GM21360 (cell line): Measurements from ENCODE around the gene PROK1.

ENCODE experiments used
- ATAC-seq: cut with Tn5 transposase; IDR thresholded peaks from one replicate; pipeline ENCODE4 v1.9.1; 2021; ENCODE audit warnings: mild to moderate bottlenecking, moderate library complexity; ENCODE audit not compliant: unreplicated experiment

Gene PROK1

GRCh38 chr1:110464340-110464739 lies 13.4 kb downstream of the PROK1 start:
- ATAC-seq: no peak

DNA sequence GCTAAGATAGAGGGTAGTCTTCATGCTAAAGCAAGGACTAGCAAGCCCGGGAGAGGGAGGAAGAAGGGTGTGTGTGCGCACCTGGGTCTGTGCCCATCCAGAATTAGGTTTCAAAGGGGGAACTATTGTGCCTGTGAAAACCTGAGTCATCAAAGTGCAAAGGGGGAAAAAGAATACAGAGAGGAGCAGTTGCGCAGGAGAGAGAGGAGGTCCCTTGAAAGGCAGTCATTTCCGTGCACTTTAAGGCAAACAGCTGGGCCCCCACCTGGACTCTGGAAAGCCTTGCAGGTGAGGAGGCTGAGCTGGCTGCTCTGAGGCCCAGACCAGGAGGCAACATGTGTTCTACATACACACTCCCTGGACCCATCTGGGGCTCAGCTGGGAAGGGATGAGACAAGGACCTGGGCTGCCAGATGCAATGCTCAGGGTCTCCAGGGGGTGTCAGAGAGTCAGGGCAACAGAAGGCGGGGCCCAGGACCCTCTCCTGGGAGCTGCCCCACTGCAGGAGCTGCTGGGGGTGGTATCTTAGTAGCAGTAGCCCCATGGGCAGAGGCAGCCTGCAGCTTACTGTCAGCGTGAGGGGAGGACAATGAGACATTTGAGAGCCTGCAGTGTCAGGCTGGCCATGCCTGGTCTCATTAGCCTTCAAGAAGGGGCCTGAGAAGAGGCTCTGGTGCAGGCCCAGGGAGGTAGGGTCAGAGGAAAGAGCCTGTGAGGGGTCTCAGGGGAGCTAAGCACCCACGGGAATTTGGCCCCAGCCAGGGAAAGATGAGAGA lies 14.3 kb downstream of the PROK1 start:
- ATAC-seq: no peak

GRCh38 chr1:110465814-110466380 lies 14.9 kb downstream of the PROK1 start:
- ATAC-seq: no peak

- no peak for ATAC-seq
These were observed 15.8 kb downstream of the PROK1 start for GRCh38 chr1:110466646-110467280.

DNA sequence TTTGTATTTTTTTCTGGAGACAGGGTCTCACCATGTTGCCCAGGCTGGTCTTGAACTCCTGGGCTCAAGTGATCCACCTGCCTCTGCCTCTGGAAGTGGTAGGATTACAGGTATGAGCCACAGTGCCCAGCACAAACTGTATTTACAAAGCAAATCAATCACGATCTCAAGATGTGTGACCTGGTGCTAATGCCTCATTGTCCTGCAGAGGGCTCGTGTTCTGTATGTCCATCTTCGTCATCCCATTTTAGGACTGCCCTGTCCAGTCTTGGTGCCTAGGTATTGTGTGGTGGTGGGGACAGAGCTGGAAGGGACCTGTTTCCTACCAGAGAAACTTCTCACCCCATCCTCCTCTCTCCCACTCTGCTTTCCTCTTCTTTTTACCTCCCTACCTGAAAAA lies 20.2 kb downstream of the PROK1 start:
- no peak for ATAC-seq

DNA sequence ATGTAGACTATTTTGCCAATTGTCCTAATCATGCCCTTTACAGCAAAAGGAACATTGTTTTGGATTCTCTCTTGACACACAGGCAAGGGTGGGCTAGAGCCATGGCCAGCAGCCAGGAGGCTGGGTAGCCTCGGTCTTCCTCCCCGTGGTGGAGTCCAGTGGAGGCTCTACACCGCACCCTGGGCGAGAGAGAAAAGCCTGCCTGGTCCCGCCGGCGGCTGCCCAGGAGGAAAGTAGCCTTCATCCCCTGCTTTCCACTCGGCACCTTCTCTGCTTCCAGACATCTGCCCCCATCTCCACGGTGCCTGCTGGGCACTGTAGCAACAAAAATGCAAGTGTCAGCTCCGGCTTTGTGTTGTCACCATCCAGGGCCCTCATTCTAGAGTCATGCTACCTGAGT lies 21.6 kb downstream of the PROK1 start:
- ATAC-seq: no peak

DNA sequence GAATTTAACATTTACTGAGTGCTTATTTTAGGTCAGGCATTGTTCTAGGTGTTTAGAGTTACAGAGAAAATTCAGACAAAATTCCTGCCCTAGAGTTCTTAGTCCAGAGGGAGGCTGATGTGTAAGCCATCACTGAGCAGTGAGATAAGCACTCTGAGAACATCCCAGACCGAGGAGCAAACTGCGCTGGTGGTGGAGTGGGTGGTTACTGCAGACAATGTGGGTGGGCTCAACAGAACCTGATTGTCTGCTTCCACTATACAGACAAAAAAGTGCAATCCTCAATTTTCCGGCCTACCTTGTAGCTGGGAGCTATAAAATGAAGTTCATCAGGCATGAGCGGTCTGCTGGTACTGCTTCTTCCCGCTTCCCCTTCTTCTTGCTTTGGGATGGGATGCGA lies 23.5 kb downstream of the PROK1 start:
- ATAC-seq: no peak

DNA sequence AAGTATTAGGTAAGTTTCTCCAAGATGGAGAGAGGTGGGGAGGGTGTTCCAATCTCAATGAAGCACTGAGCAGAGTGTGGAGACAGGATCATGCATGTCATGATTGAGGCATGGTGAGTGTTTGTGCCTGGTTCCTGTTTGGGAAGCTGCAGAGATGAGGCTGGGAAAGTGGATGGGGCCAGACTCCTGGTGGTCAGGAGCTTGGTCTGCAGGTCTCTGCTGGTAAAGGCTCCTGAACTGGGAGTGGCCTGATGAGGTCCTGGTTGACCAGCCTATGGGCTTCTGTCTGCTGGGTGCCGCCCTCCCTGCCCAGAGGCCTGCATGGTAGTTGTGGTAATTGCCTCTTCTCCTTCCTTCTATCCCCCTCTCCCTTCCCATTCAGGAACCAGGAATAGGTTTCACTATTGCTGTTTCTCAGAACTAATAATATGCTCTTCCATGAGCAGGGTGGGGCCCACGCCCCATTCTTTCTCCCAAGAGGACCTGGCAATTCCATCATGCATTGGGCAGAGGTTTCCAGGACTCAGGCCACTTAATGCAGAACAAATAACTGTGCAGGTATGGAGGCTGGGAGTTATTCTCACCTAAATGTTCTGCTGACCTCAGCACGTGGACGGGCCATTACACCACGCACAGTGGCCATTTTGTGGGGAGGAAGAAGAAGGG lies 24.5 kb downstream of the PROK1 start:
- ATAC-seq: no peak

DNA sequence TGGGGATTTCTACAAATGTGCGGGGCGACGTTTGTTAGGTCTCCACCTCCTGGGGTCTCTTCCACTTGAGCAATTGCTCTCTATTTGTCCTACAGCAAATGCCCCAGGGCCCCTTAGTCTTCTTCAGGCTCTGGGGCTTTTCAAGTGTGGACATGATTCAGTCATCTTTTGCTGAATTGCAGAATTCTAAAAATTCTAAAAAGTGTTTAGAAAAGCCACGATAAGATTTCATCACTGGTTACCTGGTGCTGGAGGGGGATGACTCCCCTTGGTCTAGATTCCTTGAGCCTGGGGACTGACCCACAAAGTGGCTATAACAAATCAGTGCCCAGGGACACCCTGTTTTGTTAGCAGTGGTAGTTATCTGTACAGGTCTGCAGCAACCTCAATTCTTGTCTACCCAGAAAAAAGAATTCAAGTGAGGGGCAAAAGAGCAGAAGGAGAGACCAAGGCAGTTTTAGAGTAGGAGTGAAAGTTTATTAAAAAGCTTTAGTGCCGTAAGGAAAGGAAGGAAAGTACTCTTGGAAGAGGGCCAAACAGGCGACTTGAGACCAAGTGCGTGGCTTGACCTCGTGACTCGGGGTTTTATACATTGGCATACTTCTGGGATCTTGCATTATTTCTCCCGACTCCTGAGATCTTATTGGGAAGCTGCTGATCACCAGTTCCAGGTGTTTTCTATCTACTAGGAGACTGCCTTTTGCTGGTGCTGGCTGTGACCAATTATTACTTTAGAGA lies 25.2 kb downstream of the PROK1 start:
- no peak for ATAC-seq

DNA sequence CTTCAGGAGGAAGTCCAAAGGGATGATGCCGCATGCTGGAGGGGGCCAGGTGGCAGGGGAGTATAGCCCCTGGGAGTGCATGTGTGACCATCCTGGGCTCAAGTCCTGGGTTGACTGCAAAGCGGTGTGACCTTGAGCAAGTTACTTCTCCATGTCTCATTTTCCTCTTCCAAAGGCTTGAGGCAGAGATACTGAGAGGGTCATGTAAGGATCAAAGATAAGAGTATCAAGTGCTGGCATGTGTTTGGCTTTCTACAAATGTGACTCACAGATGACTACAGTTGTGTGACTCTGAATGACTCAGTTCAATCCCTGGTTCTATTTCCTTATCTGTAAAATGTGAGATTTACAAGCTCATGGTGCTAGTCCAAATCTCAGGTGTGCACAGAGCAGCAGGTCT lies 26.1 kb downstream of the PROK1 start:
- ATAC-seq: no peak

DNA sequence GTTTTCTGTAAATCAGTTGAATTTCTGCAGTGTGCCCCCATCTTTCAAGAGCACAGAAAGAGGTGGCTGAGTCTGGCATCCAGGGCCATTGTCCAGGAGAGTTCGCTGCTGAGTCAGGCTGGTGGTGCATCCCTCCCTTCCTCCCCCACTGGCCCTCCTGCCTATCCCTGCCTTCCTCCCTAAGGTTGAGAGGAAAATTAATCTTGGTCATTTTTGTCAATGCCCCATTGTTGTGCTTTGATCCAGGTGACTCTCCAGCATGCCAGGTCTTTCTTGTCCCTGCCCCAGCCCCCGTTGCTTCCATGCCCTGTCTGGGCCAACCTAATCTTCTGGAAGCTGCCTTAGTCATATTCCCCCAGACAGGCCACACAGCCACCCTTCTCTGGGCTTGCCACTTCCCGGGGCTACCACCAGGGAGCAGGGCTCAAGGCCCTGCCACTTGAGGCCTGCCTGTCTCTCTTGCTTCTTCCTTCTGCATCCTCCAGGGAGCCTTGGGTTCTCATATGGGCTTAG lies 26.6 kb downstream of the PROK1 start:
- no peak for ATAC-seq

DNA sequence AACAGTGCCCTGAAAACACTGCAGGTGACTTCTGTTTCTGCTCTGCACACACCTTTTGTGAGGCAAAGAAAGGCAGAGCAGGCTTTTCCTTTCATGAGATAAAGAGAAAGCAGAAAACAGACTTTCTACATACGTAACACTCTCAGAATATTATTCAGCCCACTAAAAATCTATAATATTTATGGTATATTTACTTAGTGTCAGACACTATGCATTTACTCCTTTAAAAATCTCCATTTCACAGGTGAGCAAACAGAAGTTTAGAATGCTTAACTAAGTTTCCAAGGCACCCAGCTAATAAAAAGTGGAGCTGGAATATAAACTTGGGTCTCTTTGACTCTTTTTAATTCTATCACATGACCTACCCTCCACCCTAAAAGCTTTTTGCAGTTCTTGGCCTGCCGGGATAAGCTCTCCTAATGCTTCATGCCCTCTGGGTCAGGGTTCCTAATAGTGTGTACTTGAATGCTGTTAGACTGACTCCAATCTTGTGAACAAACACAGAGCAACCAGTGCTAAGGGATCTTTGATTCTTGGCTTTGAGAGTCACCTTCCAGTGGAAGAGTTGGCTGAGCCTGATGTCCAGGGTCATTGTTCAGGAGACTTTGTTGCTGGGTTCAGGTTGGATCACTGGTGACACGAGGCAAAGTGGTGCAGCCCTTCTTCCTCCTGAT lies 27.2 kb downstream of the PROK1 start:
- no peak for ATAC-seq

DNA sequence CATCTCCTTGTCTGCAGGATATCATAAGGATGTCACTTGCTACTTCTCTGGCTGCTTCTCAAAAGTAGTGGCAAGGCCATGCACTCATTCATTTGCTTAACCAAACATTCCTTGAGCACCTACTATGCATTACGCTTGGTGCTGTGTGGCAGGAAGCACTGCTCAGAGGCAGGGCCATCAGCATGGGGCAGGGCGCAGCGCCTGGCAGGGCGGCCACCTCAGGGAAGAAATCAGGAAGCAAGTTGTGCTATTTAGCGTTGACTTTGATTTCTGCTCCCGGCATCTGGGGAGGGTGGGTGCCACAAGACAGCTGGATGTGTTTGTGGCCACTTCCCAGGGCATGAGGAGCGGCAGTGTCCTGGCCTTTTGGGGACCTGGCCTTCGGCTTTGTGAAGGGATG lies 27.9 kb downstream of the PROK1 start:
- no peak for ATAC-seq

- ATAC-seq: no peak
These were observed 29.6 kb downstream of the PROK1 start for GRCh38 chr1:110480356-110481096.

DNA sequence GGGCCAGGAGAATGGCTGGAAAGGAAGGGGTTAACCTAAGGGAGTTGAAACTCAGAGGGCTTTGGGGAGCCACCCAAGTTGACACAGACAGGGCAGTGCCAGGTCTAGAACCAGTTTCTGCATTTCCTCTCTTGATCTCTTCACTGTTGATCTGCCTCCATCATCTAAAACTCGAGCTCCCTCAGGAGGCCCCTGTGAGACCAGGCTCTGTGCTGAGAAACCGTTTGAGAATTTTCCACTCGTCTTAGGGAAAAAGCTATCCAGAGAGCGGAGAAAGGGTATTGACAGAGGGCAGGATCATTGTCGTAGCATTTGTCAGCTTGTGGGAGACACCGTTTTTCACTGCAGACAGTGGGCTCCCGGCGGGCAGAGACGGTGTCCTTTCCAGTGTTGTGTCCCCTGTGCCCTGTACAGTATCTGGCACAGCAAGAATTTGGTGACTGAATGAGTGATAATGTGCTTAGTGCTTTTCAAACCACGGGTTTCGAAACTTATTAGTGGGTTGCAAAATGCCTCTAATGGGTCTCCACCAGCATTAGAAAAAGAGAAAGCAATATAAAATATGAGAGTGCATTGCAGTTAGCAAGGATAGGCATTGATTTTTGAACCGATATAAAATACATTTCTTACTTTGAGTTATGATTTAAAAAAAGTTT lies 31.1 kb downstream of the PROK1 start:
- no peak for ATAC-seq

- no peak for ATAC-seq
These were observed 31.8 kb downstream of the PROK1 start for GRCh38 chr1:110482662-110483307.

DNA sequence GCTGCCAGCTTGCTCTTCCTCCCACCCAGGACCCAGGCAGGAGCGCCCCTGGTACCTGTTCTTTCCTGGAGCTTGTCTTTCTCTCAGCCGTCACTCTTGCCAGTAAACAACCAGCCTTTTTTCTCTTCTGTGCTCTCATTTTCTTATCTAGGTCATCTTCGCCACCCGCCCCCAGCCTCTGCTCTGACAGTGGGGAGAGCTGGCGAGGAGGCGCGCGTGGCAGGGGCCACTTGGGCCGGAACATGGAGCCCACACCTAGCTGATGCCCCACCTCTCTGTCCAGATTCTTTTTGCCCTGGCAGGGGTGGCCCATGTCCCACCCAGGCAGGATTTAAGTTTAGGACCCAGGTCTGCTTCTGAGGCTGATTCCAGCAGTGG lies 32.3 kb downstream of the PROK1 start:
- no peak for ATAC-seq

DNA sequence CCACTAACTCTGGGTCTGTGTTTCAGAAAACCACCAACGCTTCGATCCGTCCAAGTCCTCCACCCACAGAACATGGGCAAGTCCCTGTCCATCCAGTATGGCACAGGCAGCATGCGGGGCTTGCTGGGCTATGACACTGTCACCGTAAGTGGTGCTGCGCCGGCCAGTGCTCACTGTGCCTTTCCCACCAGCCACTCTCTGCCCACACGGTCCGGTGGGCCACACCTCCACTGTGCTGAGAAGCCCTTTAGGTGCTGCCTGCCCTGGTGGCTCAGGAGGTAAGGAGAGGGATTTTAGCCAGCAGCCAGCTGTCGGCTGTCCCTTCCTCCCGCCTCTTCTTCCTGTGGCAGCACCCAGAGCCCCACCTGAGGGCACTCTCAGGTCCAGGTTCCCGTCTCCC lies 33.9 kb downstream of the PROK1 start:
- no peak for ATAC-seq

- no peak for ATAC-seq
These were observed 34.8 kb downstream of the PROK1 start for GRCh38 chr1:110485725-110486124.
